Ecto neural progenitor cell (in vitro differentiated cells): ENCODE measurements around the gene TSPEAR.

Experiments used
- DNase-seq: peaks from one replicate; pipeline ENCODE4 v3.0.0-alpha.2; 2018; ENCODE audit warnings: low spot score

The TSPEAR gene

DNA sequence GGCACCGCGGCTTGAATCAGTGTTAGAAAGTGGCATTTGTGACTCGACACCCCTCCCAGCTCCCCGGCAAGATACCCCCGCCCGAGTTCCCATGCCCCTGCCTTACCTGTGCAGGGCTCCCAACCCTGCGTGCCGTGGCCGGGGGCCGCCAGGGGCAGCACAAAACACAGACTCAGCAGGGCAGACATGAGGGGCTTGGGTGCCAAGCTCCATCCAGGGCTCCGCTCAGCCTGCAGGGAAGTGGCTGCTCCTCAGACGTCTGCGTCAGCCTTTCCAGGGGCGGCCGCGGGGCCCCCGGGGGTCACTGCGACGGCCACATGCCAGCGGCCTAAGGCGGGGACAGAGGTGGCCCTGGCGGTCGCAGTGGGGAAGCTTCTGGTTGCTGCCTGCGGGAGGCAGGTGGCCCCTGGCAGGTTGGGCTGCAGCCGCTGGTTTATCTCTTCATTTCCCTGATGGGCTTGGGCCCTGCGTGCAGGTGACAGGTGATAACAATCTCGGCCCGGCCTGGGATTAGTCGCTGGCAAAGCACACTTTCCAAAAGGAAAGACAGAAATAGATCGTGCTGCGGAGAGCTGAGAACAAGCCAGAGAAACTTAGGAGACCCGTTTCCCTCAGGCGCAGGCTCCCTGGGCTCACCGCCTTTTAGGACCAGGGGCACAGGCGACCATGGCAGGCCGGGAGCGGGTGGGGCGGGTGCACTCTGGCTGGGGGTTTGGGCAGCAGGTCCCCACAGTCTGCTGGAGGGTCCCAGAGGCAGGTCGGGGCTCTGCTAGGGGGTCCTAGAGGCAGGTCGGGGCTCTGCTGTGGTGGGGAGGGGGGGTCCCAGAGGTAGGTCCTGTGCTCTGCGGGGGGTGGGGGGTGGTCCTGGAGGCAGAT, at the start of gene TSPEAR:
Gene TSPEAR, minus strand, starts transcription at position 246 of the 876 bp plus-strand sequence. Its CDS starts 58 bp downstream, at position 188.
- DNase-seq, result peak; percentile 62

DNA sequence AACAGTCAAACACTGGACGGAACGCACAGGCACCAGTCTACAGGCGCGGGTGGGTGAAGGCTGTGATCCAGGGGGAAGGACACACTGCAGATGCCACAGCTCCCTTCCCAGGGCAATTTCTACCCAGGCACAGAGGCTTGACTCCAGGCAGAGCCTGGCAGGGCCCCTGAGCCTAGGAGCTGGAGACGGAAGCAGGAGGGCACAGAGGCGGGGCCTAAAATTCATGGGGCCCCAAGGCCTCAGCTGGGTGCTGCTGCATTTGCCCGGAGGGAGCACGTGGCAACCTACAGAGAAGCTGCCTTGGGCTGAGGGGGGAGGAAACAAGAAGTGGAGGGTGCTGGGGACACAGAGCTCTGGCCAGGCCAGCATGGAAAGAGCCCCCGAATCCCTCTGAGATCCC, 49.0 kb upstream of the TSPEAR start:
- no peak for DNase-seq

DNA sequence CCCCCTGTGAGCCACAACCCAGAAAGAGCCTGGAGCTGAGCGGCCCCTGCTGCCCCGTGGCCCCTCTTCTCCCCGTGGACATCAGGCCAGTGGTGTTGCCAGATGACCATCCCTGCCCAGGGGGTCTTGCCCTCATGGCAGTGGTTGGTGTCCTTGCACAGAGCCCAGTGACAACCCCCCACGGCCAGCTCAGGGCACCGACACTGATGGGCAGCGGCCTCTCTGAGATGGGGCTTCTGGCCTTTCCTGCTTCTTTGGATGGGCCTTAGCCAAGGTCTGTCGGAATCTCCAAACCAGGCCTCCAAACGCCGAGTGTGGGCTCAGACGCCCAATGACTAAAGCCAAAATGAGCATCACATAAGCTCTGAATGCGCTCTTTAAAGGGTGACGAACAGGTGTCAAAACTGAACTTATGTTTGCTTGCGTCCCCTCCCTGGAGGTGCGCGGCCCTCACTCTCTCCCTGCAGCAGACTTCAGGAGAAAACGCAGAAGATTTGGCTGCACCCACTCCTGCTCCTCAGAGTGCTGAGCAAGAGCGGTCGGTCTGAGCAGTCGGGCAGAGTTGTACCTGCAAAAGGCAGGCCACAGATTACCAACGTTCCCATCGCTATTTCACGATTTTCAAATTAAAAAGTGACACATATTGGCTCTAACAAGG, 48.4 kb upstream of the TSPEAR start:
- no peak for DNase-seq

DNA sequence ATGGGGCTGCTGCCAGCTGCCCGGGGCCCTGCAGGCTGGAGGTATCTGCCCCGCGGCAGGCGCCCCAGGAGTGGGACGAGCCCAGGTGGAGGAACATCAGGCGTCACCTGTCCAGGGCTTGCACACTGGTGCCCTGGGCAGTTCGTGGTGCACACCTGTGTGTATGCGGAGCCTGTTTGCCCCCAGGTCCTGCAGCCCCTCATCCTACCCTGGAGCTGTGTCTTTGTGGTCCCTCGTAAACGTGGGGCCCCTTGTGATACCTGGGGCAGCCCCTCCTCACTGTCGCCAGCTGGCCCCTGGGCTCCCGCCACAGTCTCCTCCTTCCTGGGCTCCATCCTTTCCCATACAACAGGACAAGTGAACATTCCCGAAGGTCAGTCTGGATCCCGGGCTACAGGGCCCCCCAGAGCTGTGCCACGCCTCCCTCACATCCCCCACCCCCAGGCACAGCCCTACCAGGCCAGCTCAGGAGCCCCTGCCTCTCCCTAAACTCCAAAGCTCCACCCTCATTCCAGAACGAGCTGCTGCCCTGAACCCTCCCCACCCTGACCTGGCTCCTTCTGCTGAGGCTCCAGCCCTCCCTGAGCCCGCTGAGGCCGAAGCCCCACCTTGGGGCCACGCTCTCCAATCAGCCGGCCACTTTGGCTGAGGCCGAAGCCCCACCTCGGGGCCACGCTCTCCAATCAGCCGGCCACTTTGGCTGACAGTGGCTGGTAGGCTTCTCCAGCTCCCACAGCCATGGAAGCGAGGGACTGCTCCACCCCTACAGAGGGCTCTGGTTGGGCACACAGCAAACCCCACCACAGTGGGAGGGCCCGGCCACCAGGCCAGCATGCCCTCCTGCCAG, 47.6 kb upstream of the TSPEAR start:
- DNase-seq, result no peak

DNA sequence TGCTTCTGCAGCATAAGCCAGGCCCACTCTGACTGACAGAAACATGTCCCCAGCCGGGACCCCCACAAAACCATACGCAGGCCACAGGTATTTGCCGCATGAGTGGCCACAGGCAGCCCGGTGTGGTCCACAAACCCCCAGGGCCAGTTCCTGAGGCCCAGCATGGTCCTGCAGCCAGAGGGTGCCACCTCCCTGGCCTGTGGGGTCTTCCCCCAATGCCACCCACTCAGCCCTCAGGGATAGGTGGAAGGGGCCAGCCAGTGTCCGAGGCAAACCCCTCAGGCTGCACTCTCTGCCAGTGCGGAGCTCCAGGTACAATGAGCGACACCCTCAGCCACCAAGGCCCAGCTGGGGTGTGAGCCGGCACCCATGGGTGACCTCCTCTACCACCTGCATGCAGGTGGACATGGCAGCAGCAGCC, 46.8 kb upstream of the TSPEAR start:
- no peak for DNase-seq

DNA sequence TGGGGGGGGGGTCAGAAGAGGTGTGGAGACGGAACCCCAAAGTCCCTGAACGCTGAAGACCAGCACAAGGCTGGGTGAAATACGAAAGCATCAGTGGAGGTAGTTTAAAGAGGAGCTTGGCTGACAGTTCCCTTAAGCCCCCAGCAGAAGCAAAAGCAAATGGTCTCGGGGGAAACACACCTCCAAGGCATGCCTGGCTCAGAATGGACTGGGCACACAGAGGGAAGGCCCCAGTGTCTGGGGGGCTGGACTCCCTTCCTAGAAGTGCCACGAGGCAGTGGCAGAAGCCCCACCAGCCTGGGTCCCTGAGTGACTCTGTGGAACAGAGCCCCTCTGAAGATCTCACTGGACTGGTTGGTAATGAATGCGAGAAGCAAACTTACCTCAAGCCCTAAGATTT, 46.4 kb upstream of the TSPEAR start:
- DNase-seq, result no peak

DNA sequence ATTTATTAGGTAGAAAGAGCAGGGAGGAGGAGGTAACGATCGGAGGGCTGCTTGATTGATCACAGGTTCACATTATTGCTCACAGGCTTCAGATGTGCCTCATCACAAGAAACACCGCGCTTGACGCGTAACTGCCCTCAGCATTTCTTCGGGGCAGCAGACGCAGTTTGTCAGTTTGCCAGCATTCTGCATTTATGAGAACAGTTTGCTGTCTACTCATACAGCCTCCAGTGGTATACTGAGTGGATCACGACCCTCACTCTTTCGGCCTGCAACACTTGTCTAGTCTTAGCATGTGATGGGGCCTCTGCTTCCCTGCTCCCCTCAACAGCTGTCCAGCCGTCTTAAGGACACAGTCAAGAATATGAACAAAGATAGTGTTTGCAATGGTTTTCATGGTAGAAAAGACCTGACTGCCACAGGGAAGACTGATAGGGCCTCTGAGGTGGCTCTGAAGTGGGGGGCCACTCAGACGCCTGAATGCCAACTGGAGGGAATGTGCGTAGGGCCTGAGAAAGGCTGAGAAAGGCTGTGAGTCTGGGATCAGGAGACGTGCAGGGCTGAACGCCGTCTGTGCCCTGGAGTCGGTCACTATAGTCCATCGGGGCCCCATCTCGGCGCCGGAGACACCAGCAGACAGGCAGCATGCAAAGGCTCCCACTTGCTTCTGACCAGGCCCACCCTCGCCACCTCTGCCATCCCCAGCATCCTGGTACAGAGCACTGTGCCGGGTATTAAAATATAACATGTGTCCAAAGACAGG, 45.2 kb upstream of the TSPEAR start:
- DNase-seq, result no peak

DNA sequence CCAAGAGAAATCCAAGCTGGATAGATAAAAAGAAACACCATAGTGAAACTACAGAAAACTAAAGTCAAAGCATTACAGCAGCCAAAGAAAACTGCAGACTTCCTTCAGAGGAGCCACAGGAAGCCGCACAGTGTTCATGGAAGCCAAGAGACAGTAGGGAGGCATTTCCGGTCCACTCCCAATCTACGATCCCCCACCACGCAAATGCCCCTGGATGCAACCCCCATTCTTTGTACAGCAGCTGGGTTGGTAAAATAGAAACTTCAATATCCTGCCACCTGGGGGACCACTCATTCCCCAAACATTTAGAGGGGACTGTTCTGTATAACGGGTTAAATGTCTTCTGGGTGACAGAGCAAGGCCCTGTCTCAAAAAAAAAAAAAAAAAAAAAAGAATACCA, 43.9 kb upstream of the TSPEAR start:
- DNase-seq, result no peak

DNA sequence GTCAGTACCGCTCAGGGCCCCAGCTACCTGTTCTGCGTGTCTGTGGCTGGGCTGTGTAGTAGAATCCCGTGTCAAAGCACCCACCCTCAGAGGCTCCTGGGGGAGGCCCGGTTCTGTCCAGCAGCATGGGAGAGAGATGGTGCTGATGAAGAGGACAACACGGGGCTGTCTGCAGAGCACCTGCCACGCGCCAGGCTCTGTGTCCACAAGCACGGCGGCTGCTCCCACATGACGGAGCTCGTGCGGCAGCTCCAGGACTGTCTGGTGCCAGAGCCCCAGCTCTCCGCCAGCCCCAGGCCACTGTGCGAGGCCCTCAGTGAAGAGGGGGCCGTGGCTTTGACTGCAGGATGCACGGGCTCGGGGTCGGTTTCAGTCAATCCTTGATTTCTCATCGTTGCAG, 42.0 kb upstream of the TSPEAR start:
- no peak for DNase-seq

DNA sequence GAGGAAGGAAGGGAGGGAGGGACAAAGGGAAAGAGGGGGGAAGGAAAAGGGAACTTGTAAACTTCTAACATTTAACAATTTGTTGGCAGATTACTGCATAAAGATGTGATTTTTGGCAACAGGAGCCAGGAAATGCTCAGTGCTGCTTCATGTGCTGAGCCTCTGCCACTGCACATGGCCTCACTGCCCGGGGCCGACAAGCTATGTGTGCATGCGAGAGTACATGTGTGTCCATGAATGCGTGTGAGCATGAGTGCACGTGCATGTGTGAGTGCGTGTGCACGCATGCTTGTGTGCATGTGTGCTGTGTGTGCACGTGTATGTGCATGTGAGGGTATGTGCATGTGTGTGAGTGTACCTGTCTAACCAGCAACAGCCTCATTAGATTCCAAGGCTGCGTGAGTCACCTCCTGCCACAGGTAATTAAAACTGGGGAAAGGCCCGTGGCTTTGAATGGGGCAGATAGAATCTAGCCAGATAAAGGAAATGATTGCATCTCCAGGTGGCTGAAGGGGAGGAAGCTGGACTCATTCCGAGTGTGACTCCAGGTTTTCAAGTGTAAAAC, 41.4 kb upstream of the TSPEAR start:
- DNase-seq, result no peak

DNA sequence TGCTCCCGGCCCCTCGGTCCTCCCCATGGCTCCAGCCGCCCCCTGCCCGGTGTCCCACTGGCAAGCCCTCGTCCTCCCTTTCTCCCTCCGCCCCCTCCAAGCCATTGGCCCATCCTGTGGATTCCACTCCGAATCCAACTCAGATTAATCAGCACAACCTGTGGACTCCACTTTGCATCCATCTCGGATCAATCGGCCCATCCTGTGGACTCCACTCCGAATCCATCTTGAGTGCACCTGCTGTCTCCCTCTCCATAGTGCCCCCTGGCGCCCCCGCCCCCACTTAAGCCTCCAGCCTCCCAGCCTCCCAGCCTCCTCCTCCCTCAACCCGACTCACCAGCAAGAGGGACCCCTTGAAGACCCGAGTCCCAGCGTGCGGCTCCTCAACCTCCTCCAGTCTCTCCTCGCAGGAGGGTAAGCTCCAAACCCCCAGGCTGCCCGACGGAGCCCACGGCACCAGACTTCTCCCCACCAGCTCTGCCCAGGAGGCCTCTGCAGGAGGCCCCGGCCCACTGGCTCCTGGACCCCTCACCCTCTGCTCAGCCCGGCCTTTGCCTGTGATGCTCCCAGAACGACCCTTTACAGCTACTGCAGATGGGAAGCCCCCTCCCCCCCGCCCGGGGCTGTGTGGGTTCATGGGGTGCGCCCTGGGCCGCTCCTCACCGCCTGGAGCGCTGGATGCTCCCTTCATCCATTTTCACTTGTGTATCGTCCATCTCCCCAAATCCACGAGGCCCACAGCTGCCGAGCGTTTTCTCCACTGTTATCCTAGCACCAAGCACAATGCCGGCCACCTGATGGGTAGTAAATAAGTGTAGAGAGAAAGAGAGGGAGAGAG, 40.6 kb upstream of the TSPEAR start:
- no peak for DNase-seq

DNA sequence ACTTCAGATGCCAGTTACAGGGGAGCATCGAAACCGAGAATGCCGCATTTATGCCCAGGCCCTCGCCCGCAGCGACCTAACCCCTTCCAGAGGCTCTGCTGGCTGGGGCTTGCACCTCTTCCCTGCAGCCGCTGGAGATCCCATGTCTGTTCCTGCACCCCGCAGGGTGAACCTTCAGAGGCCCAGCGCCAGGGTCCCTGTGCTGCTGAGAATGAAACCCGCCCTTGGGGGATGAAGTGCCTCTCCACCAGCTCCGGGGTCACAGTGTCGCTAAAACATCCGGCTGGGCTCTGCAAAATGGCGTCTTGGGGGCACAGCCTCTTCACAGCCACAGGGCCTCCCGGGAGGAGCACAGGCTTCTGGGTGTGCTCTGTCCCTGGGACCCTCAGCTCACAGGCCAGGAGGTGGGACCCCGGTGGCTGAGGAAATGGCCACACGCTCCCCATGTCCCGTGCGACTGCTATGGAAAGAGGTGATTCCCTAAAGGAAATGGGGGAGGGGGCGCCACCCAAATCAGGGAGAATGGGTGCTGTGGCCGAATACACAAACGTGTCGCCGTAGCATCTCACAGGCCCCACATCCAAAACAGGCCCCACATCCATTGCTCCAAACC, 39.9 kb upstream of the TSPEAR start:
- DNase-seq, result no peak

DNA sequence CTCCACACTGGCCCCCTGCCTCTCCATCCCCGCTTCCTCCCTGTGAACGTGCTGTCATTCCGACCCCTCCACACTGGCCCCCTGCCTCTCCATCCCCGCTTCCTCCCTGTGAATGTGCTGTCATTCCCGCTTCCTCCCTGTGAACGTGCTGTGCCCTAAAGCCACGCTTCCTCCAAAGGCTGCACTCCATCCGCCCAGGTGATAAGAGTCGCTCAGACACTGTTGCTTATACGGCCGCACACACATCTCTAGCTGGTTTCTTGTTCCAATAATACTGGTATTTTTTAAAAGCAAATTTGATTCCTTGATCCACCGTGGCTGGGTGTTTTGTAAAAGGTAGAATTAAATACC, 39.3 kb upstream of the TSPEAR start:
- no peak for DNase-seq

DNA sequence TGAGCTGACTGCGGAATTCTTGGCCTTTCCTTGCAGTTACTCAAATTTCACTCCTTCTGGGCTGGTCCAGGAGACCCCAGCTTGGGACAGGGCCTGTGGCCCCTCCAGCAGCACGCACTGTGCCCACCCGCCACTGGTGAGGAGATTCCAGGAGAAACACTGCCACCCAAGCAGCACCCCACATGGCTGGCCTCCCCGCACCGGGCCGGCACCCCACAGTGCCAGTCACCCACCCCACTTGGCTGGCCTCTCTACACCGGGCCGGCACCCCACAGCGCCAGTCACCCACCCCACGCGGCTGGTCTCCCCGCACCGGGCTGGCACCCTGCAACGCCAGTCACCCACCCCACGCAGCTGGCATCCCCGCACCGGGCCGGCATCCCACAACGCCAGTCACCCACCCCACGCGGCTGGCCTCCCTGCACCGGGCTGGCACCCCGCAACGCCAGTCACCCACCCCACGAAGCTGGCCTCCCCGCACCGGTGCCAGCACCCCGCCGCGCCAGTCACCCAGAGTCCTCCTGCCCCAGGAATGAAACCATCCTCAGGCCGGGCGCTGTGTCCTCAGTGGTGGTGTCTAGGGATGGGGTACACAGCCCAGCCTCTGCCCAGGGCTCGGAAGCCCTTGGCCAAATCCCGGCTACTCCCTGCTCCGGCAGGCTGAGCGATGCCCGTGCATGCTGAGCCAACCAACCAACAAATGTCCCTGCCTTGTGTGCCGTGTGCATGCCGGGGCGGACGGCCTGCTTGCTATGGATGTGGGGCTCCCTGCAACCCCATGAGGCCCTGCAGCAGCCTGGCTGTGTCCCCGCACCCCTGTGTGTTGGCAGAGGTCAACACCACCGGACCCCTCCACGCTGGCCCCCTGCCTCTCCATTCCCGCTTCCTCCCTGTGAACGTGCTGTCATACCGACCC, 38.6 kb upstream of the TSPEAR start:
- no peak for DNase-seq

DNA sequence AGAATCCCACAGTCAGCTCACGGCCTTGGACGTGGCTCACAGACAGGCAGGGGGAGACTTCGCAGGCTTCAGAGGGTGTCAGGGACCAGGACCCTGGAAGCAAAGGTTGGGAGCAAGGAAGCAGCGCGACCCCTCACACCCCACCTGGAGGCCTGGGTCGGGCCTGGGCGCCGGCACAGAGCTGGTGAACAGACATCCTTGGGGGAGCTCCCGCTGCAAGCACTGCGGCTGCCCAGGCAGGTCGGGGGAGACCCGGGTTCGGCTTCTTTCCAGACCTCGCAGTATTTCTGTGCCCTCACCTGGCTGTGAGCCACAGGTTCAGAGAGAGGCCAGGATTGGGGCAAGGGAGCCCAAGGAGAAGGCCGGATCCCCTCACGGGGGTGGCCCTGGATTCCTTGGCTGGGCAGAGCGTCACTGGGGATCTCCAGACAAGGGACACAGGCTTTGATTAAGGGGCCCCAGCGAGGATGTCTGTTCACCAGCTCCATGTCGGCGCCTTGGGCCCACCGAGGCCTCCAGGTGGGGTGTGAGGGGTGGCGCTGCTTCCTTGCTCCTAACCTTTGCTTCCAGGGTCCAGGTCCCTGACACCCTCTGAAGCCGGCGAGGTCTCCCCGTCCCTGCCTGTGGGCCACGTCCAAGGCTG, 37.9 kb upstream of the TSPEAR start:
- no peak for DNase-seq

DNA sequence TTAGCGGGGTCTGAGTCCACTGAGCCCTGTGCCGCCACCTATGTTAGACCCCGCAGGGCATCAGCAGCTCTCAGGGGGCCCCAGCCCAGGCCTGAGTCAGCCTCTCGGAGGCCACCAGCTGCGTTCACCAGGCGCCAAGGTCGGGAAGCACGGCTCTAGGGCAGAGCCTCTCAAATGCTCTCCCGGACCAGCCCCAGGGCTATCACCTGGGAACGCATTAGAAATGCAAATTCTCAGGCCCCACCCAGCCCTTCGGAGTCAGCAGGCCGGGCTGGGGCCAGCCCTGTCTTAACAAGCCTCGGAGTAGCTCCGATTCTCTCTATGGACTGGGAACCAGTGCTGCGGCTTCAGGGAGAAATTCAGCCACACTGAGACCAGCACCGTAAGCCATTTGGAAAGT, 37.2 kb upstream of the TSPEAR start:
- DNase-seq, result no peak

DNA sequence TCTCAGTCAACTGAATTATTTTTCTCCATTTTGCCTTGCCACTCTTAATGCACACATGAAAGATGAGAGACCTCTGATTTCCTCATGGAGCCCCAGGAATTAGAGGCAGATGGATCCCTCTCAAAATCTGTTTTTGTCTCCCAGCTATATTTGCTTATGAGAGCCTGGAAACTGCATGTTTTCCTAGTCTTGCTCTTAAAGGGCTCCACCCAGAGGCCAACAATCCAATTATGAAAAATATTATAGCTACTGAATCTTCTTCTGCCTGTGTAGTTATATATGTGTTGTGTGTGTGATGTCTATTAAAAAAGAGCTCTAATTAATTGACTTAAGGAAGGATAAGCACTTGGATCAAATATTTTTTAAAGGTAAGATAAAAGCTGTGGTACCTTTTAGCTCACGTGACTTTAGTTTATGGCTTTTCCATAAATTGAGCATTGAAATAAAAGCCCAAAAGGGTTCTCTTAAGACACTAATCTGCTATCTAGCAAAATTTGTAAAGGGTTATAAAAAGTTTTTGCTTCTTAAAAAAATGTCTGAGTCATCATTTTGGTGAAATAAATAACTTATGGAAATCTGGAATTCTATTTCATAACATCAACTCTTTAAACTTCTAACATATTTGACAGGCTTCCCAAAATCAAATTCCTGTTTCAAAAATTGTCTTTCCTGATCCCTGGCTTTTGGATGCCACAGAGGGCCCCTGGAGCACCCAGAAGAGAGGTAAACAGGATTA, 31.2 kb upstream of the TSPEAR start:
- DNase-seq, result no peak

DNA sequence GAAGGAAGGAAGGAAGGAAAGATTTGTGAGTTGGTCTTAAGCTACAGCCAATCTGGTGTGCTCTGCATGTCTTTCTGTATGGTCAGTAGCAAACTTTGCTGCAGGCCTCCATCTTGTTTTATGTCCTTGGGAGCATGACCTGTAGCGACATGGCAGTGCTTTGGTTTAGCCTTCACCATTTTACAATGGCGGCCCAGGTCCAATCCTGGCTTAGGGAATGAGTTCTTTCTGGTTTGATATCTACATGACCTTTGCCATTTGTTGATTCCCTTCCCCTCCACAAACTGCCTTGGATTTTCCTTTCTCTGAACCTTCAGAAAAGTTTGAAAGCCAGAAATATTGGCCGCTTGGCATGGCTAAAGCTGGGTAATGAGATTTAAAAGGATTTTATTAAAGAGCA, 30.5 kb upstream of the TSPEAR start:
- no peak for DNase-seq
